Esophagus mucosa (tissue), 1 donor: ENCODE data around the gene GBP2. TPM values are rescaled to one million over a fixed set of nuclear protein-coding genes. Genes with fewer than 3 reads are reported as not detected.

Experiments used
- ATAC-seq: fragments of 200-7000 bp; cut with Tn5 transposase; one replicate; pipeline ENCODE4 v1.9.1; 2020
- total RNA-seq: library from RNA; stranded (reverse); gene quantifications from one replicate; pipeline ENCODE4 v1.2.4, GENCODE V29; 2023
- donor health status: DM: yes; HTN: yes; CAD: no.

Gene GBP2
- total RNA-seq, 1 donor from 2014 or later: 15.9 TPM

- ATAC-seq: peak; percentile 48
These were observed 61.3 kb downstream of the GBP2 start for GRCh38 chr1:89064632-89065031.

- ATAC-seq: no peak
These were observed 62.8 kb downstream of the GBP2 start for GRCh38 chr1:89063094-89063493.

DNA sequence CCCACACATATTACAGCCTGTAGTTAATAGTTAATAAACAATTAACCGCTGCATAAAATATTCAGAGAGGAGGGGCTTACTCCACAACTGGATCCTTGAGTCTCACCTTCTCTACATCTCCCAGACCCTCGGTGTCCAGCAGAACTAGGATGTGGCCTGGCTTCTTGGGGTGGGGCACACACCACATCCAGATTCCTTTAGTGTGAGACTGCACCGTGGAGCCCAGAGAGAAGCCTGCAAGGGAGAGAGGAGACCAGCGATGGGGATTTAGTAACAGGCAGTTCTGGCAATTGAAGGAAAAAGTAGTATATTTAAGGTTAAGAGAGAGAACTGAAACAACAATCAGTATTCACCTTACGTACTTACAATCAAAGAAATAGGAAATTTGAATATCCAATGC is 65.8 kb downstream of the GBP2 start:
- ATAC-seq: no peak

Other genes starting within 250 kb of the GBP2 start
- 15.4 TPM for gene GTF2B, start 234.5 kb downstream of the GBP2 start, total RNA-seq
- 26.3 TPM for gene KYAT3, start 133.5 kb downstream of the GBP2 start, total RNA-seq
- 13.9 TPM for gene RBMXL1, start 133.5 kb downstream of the GBP2 start, total RNA-seq
- gene GBP3, start 103.2 kb downstream of the GBP2 start, total RNA-seq: 9.4 TPM
- gene GBP1, start 60.9 kb downstream of the GBP2 start, total RNA-seq: 5.2 TPM
- gene GBP7, start 49.9 kb upstream of the GBP2 start, total RNA-seq: not detected
- gene GBP4, start 72.8 kb upstream of the GBP2 start, total RNA-seq: 1.0 TPM
- 1.2 TPM for gene GBP5, start 146.7 kb upstream of the GBP2 start, total RNA-seq
- gene GBP6, start 237.9 kb upstream of the GBP2 start, total RNA-seq: 430 TPM